ENCODE data around the gene ELAC2. TPM values are rescaled to one million over a fixed set of nuclear protein-coding genes. Genes with fewer than 3 reads are reported as not detected.

Gene ELAC2
- total RNA-seq, 1 donor from 2014 or later, result 39.0 TPM

- ATAC-seq, result peak; percentile 40
Observed at GRCh38 chr17:13016881-13017654, 759 bp downstream of the ELAC2 start.

- no peak for ATAC-seq
Observed at GRCh38 chr17:13014801-13015200, 3.0 kb downstream of the ELAC2 start.

- no peak for ATAC-seq
Observed at GRCh38 chr17:13010959-13011358, 6.9 kb downstream of the ELAC2 start.

GRCh38 chr17:13008461-13008860 is 9.4 kb downstream of the ELAC2 start:
- ATAC-seq, result no peak

GRCh38 chr17:13005530-13005929 is 12.3 kb downstream of the ELAC2 start:
- no peak for ATAC-seq

GRCh38 chr17:13004336-13004735 is 13.5 kb downstream of the ELAC2 start:
- ATAC-seq, result no peak

- ATAC-seq, result no peak
Observed at GRCh38 chr17:13003927-13004326, 13.9 kb downstream of the ELAC2 start.

- peak; percentile 29 for ATAC-seq
Observed at GRCh38 chr17:13003454-13003851, 14.4 kb downstream of the ELAC2 start.

GRCh38 chr17:13002761-13003453 is 14.9 kb downstream of the ELAC2 start:
- ATAC-seq, result peak; percentile 77

- no peak for ATAC-seq
Observed at GRCh38 chr17:13001991-13002615, 15.7 kb downstream of the ELAC2 start.

GRCh38 chr17:13000561-13000960 is 17.3 kb downstream of the ELAC2 start:
- no peak for ATAC-seq

GRCh38 chr17:12998874-12999273 is 19.0 kb downstream of the ELAC2 start:
- ATAC-seq, result no peak

- ATAC-seq, result no peak
Observed at GRCh38 chr17:12998461-12998860, 19.4 kb downstream of the ELAC2 start.

GRCh38 chr17:12996941-12997340 is 20.9 kb downstream of the ELAC2 start:
- no peak for ATAC-seq

GRCh38 chr17:12996357-12996756 is 21.5 kb downstream of the ELAC2 start:
- no peak for ATAC-seq

GRCh38 chr17:12995896-12996295 is 21.9 kb downstream of the ELAC2 start:
- ATAC-seq, result no peak

- no peak for ATAC-seq
Observed at GRCh38 chr17:12995106-12995895, 22.5 kb downstream of the ELAC2 start.

- ATAC-seq, result no peak
Observed at GRCh38 chr17:12994341-12995074, 23.3 kb downstream of the ELAC2 start.

GRCh38 chr17:12993631-12994030 is 24.2 kb downstream of the ELAC2 start:
- no peak for ATAC-seq

- ATAC-seq, result no peak
Observed at GRCh38 chr17:12992676-12993075, 25.2 kb downstream of the ELAC2 start.

GRCh38 chr17:12990926-12991325 is 26.9 kb downstream of the ELAC2 start:
- no peak for ATAC-seq

Measured in esophagus mucosa (tissue), 1 donor.